Ovary (tissue), 3 donors: ENCODE measurements around the gene TAF7L.

Experiments
- CTCF ChIP-seq, 3 donors: fragments of 450-650 bp in 2 of 3; fragments of 200-600 bp in 1 of 3; IDR thresholded peaks; one replicate each; pipeline versions ENCODE4 v1.5.1 to v1.8.0; 2016 to 2022; ENCODE audit warnings: antibody characterized with exemption in 3 of 3, mild to moderate bottlenecking in 1 of 3
- EP300 ChIP-seq: sonication (generic); formaldehyde crosslinking; IDR thresholded peaks from one replicate; pipeline ENCODE4 v1.6.1; 2017; ENCODE audit warnings: antibody characterized with exemption
- donor health status: DM: no; HTN: no; CAD: no.

DNA sequence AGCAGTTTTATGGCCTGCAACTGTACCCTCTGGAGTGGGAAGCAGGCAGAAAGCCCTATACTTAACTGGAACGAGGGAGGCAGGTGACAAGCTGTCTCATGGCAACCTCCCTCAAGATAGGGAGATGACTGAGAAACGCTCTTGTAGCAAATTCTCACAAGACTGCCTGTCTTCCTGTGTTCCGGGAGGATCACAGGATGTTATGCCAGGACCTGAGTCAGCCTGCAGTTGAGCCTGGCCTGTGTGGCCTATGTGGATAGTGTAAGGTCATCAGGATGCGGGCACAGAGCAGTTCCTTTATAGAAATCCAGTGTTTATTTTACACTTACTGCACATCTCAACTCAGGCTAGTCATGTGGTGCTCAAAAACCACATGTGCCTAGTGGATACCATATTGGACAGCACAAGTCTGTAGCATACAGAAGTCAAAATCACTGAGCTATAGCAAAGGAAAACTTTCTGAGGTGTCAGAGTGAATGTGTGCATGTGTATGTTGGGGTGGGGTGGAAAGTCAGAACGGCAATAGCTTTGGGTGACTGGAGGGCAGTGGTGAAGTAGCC, 25.2 kb downstream of the TAF7L start:
- TF ChIP-seq CTCF (IDR thresholded peaks at IDR 0.05) (no peak), EP300 (no peak)
